WTC11 (cell line): ENCODE measurements around the gene TASP1.

Source experiments
- ATF1 ChIP-seq: sonication (generic); formaldehyde crosslinking; IDR thresholded peaks from 2 replicates; pipeline ENCODE4 v1.8.1; 2023; ENCODE audit warnings: mild to moderate bottlenecking, moderate library complexity, missing genetic modification reagents
- CREB1 ChIP-seq: sonication (generic); formaldehyde crosslinking; IDR thresholded peaks from 2 replicates; pipeline ENCODE4 v1.8.0; 2023; ENCODE audit warnings: mild to moderate bottlenecking, missing genetic modification reagents
- ESRRA ChIP-seq: sonication (generic); formaldehyde crosslinking; IDR thresholded peaks from 2 replicates; pipeline ENCODE4 v1.8.1; 2022; ENCODE audit warnings: mild to moderate bottlenecking, missing genetic modification reagents, borderline replicate concordance
- FOXJ3 ChIP-seq: sonication (generic); formaldehyde crosslinking; IDR thresholded peaks from 2 replicates; pipeline ENCODE4 v1.9.0; 2021; ENCODE audit warnings: missing genetic modification reagents, mild to moderate bottlenecking, borderline replicate concordance
- MLX ChIP-seq: sonication (generic); formaldehyde crosslinking; IDR thresholded peaks from 2 replicates; pipeline ENCODE4 v1.8.1; 2023; ENCODE audit warnings: mild to moderate bottlenecking, missing genetic modification reagents, moderate library complexity
- SP1 ChIP-seq: sonication (generic); formaldehyde crosslinking; conservative IDR thresholded peaks from 2 replicates; pipeline ENCODE4 v1.8.1; 2022; ENCODE audit warnings: missing genetic modification reagents
- ZNF121 ChIP-seq: sonication (generic); formaldehyde crosslinking; IDR thresholded peaks from 2 replicates; pipeline ENCODE4 v1.8.0; 2023; ENCODE audit warnings: missing genetic modification reagents
- TF ChIP-seq, protein P1 (sequence below): fragments of 200-600 bp; IDR thresholded peaks from 2 replicates; pipeline ENCODE4 v1.8.0; 2022; ENCODE audit warnings: antibody characterized with exemption
- TF ChIP-seq, protein P2 (sequence below): sonication (generic); formaldehyde crosslinking; IDR thresholded peaks from 2 replicates; pipeline ENCODE4 v1.8.0; 2022; ENCODE audit warnings: mild to moderate bottlenecking, missing genetic modification reagents
- TF ChIP-seq, protein P3 (sequence below): sonication (generic); formaldehyde crosslinking; IDR thresholded peaks from 2 replicates; pipeline ENCODE4 v1.8.1; 2023; ENCODE audit warnings: mild to moderate bottlenecking, missing genetic modification reagents

DNA sequence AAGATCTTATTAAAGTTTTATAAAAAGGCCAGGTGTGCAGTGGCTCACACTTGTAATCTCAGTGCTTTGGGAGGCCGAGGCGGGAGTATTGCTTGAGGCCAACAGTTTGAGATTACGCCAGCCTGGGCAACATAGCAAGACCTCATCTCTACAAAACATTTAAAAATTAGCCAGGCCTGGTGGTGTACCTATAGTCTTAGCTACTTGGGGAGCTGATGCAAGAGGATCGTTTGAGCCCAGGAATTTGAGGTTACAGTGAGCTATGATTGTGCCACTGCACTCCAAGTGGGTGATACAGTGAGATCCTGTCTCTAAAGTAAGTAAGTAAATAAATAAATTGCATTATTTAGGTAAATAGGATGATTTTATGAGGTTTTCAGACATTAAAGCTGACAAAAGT is 234.4 kb downstream of the TASP1 start:
- TF ChIP-seq, protein P1, sequence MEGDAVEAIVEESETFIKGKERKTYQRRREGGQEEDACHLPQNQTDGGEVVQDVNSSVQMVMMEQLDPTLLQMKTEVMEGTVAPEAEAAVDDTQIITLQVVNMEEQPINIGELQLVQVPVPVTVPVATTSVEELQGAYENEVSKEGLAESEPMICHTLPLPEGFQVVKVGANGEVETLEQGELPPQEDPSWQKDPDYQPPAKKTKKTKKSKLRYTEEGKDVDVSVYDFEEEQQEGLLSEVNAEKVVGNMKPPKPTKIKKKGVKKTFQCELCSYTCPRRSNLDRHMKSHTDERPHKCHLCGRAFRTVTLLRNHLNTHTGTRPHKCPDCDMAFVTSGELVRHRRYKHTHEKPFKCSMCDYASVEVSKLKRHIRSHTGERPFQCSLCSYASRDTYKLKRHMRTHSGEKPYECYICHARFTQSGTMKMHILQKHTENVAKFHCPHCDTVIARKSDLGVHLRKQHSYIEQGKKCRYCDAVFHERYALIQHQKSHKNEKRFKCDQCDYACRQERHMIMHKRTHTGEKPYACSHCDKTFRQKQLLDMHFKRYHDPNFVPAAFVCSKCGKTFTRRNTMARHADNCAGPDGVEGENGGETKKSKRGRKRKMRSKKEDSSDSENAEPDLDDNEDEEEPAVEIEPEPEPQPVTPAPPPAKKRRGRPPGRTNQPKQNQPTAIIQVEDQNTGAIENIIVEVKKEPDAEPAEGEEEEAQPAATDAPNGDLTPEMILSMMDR: no peak
- TF ChIP-seq MLX (CRISPR knock-in tag) (no peak), ESRRA (no peak), ZNF121 (CRISPR knock-in tag) (0 out of 2 replicates have a peak, but pooled peaks have one; percentile 52), SP1 (CRISPR knock-in tag) (no peak), FOXJ3 (no peak), CREB1 (no peak), ATF1 (CRISPR knock-in tag) (no peak)
- TF ChIP-seq, protein P2, sequence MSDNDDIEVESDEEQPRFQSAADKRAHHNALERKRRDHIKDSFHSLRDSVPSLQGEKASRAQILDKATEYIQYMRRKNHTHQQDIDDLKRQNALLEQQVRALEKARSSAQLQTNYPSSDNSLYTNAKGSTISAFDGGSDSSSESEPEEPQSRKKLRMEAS: no peak
- TF ChIP-seq, protein P3, sequence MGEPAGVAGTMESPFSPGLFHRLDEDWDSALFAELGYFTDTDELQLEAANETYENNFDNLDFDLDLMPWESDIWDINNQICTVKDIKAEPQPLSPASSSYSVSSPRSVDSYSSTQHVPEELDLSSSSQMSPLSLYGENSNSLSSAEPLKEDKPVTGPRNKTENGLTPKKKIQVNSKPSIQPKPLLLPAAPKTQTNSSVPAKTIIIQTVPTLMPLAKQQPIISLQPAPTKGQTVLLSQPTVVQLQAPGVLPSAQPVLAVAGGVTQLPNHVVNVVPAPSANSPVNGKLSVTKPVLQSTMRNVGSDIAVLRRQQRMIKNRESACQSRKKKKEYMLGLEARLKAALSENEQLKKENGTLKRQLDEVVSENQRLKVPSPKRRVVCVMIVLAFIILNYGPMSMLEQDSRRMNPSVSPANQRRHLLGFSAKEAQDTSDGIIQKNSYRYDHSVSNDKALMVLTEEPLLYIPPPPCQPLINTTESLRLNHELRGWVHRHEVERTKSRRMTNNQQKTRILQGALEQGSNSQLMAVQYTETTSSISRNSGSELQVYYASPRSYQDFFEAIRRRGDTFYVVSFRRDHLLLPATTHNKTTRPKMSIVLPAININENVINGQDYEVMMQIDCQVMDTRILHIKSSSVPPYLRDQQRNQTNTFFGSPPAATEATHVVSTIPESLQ (CRISPR knock-in tag): no peak
